Thoracic aorta (tissue), 2 donors: ENCODE data around the gene NOS1AP. TPM values are rescaled to one million over a fixed set of nuclear protein-coding genes. Genes with fewer than 3 reads are reported as not detected.

ENCODE experiments used
- ATAC-seq: fragments of 150-250 bp; one replicate; pipeline ENCODE4 v1.8.0; 2017; ENCODE audit warnings: low read depth; ENCODE audit not compliant: insufficient number of reproducible peaks, low FRiP score
- DNase-seq: peaks from one replicate; pipeline ENCODE4 v3.0.0-alpha.2; 2020; ENCODE audit warnings: low spot score
- H3K27ac ChIP-seq, 2 donors: fragments of 200-600 bp; sonication (generic); 1 replicate in 1 of 2; 2 replicates in 1 of 2; pipeline ENCODE4 v1.5.1; 2016; ENCODE audit warnings: mild to moderate bottlenecking in 2 of 2, moderate library complexity in 2 of 2
- H3K27me3 ChIP-seq: fragments of 200-600 bp; sonication (generic); replicated peaks from 2 replicates; pipeline ENCODE4 v1.6.0; 2016; ENCODE audit warnings: mild to moderate bottlenecking; ENCODE audit not compliant: insufficient read depth
- H3K36me3 ChIP-seq: fragments of 200-600 bp; sonication (generic); one replicate; pipeline ENCODE4 v1.5.1; 2016
- H3K4me1 ChIP-seq, 2 donors: fragments of 200-600 bp; sonication (generic); 1 replicate in 1 of 2; 2 replicates in 1 of 2; pipeline versions ENCODE4 v1.5.1 to v1.6.0; 2016; ENCODE audit warnings: low read depth in 2 of 2, mild to moderate bottlenecking in 1 of 2; ENCODE audit not compliant: control insufficient read depth in 1 of 2
- H3K4me3 ChIP-seq: fragments of 200-600 bp; sonication (generic); 2 replicates; pipeline ENCODE4 v1.5.1; 2016; ENCODE audit warnings: mild to moderate bottlenecking
- H3K9me3 ChIP-seq: fragments of 200-600 bp; sonication (generic); 2 replicates; pipeline ENCODE4 v1.5.1; 2016
- CTCF ChIP-seq: fragments of 200-600 bp; sonication (generic); IDR thresholded peaks from one replicate; pipeline ENCODE4 v1.5.1; 2019; ENCODE audit warnings: antibody characterized with exemption
- total RNA-seq, 2 donors: library from RNA; depleted of rRNA; stranded (reverse); fragments of >200 nt; gene quantifications; one replicate each; pipeline versions ENCODE4 v1.1.0 to v1.2.3, GENCODE V29; 2016

The NOS1AP gene
- total RNA-seq, 2 donors from 2014 or later = 6.3 to 12.2 TPM

DNA sequence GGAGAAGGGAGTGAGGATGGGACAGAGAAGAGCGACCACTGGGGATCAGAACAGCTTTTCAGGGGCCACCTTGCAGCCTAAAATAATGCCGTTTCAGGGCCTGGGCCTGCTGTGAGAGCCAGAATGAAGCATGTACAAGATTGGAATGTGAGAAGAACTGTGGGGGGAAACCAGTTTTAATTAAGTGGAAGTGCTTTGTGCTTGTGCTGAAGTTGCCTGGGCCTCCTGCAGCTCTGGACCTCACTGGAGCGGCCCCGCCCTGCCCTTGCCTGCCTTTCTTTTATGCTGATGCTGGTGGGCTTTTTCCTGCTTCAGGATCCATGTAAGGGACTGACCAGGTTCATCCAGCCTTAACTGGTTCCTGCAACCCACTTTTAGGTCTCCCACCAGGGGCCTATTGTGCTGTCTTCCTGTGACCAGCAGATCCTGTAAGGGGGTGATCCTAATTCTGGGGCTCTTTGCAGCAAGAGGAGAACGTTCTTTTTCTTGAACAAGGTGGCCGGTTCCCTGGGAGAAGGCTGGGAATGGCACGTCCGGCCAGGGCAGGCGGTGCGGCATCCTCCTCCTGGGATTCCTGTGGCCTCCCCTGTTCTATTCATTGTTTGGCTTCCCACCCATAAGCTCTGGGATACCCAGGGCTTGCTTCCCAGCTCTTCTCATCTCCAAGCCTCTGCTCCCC lies 315.2 kb downstream of the NOS1AP start:
- Histone ChIP-seq H3K4me3 (no peak overlapping the region), H3K27me3 (no peaks in the 10 kb centered on the region), H3K9me3 (no peaks in the 10 kb centered on the region), H3K4me1 (no peaks in the 10 kb centered on the region), H3K36me3 (no peaks in the 10 kb centered on the region), H3K27ac (no peak overlapping the region)
- ATAC-seq = no peak
- no peak for TF ChIP-seq CTCF
- DNase-seq = no peak

GRCh38 chr1:162385280-162385623 lies 315.8 kb downstream of the NOS1AP start:
- no peaks in the 10 kb centered on the region for H3K27me3 ChIP-seq
- no peaks in the 10 kb centered on the region for H3K4me1 ChIP-seq
- H3K27ac ChIP-seq = no peak overlapping the region
- ATAC-seq = no peak
- H3K4me3 ChIP-seq = no peak overlapping the region
- no peak for TF ChIP-seq CTCF
- DNase-seq = no peak
- no peaks in the 10 kb centered on the region for H3K9me3 ChIP-seq
- H3K36me3 ChIP-seq = no peaks in the 10 kb centered on the region

DNA sequence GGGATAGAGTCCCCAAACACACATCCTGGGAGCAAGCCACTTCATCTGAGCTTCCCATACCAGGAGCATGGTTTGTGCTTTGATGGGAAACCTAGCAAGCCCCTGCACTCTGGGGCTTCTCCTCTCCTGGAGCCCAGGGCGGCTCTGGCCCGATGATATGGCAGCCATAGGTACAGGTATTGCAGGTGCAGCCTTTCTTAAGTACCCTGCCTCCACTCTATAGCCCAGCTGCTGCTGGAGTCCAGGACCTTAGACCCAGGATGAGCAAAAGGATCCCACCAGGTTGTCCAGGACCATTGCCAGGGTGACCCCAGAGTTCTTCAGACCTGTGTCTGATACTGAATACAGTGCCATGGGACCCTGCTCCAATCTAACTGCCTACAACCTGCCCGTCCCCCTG lies 316.2 kb downstream of the NOS1AP start:
- no peak for ATAC-seq
- TF ChIP-seq CTCF = no peak
- Histone ChIP-seq H3K27me3 (no peaks in the 10 kb centered on the region), H3K4me3 (no peak overlapping the region), H3K27ac (no peak overlapping the region), H3K36me3 (no peaks in the 10 kb centered on the region), H3K9me3 (no peaks in the 10 kb centered on the region), H3K4me1 (no peaks in the 10 kb centered on the region)
- DNase-seq = no peak

GRCh38 chr1:162386292-162387225 lies 317.1 kb downstream of the NOS1AP start:
- Histone ChIP-seq H3K4me3 (no peak overlapping the region), H3K27ac (no peak overlapping the region), H3K36me3 (no peaks in the 10 kb centered on the region), H3K9me3 (no peaks in the 10 kb centered on the region), H3K27me3 (no peaks in the 10 kb centered on the region), H3K4me1 (no peaks in the 10 kb centered on the region)
- TF ChIP-seq CTCF = no peak
- no peak for DNase-seq
- no peak for ATAC-seq

- no peak for DNase-seq
- H3K36me3 ChIP-seq = no peaks in the 10 kb centered on the region
- no peak overlapping the region for H3K4me3 ChIP-seq
- H3K9me3 ChIP-seq = no peaks in the 10 kb centered on the region
- no peak for TF ChIP-seq CTCF
- no peaks in the 10 kb centered on the region for H3K4me1 ChIP-seq
- ATAC-seq = no peak
- no peak overlapping the region for H3K27ac ChIP-seq
- no peaks in the 10 kb centered on the region for H3K27me3 ChIP-seq
These were observed 318.0 kb downstream of the NOS1AP start for GRCh38 chr1:162387226-162388082.
